Measurements from ENCODE around the gene DPT.

The DPT gene

GRCh38 chr1:168664069-168664834 lies 64.8 kb downstream of the DPT start:
- DNase-seq (ENCODE audit: low read depth in 3 of 3), result no peak

- DNase-seq (ENCODE audit: low read depth in 3 of 3), result no peak
Measured at GRCh38 chr1:168656485-168656884, 72.5 kb downstream of the DPT start.

- no peak for DNase-seq (ENCODE audit: low read depth in 3 of 3)
Measured at GRCh38 chr1:168654198-168654915, 74.6 kb downstream of the DPT start.

- DNase-seq (ENCODE audit: low read depth in 3 of 3), result no peak
Measured at GRCh38 chr1:168653567-168653966, 75.4 kb downstream of the DPT start.

GRCh38 chr1:168645721-168646120 lies 83.3 kb downstream of the DPT start:
- no peak for DNase-seq (ENCODE audit: low read depth in 3 of 3)
